Smooth muscle cell (in vitro differentiated cells): ENCODE measurements around the gene NRP2. TPM values are rescaled to one million over a fixed set of nuclear protein-coding genes. Genes with fewer than 3 reads are reported as not detected.
A peak's percentile ranks its signal among the peaks of the same experiment; 100 is the strongest.

ENCODE experiments used
- DNase-seq: peaks from one replicate; lab custom pipeline; 2025; ENCODE audit not compliant: unreplicated experiment; lab: John Stamatoyannopoulos, UW
- H2AFZ ChIP-seq: fragments of 200-600 bp; sonication (generic); 2 replicates; pipeline ENCODE4 v1.6.0; 2016; ENCODE audit warnings: antibody characterized with exemption, low read depth, mild to moderate bottlenecking
- H3F3A ChIP-seq: fragments of 200-600 bp; sonication (generic); 2 replicates; pipeline ENCODE4 v1.6.0; 2017; ENCODE audit warnings: antibody characterized with exemption, low read depth
- H3K27ac ChIP-seq: fragments of 200-600 bp; sonication (generic); 2 replicates; pipeline ENCODE4 v1.5.1; 2016; ENCODE audit warnings: low read depth, mild to moderate bottlenecking
- H3K27me3 ChIP-seq: fragments of 200-600 bp; sonication (generic); 2 replicates; pipeline ENCODE4 v1.6.1; 2016; ENCODE audit warnings: low read depth, mild to moderate bottlenecking
- H3K36me3 ChIP-seq: fragments of 200-600 bp; sonication (generic); 2 replicates; pipeline ENCODE4 v1.5.1; 2016; ENCODE audit warnings: low read depth
- H3K4me1 ChIP-seq: fragments of 200-600 bp; sonication (generic); 2 replicates; pipeline ENCODE4 v1.5.1; 2016; ENCODE audit warnings: low read depth
- H3K4me2 ChIP-seq: fragments of 200-600 bp; sonication (generic); 2 replicates; pipeline ENCODE4 v1.6.0; 2016; ENCODE audit warnings: mild to moderate bottlenecking
- H3K4me3 ChIP-seq: fragments of 200-600 bp; sonication (generic); 2 replicates; pipeline ENCODE4 v1.5.1; 2016; ENCODE audit warnings: mild to moderate bottlenecking
- H3K79me2 ChIP-seq: fragments of 200-600 bp; sonication (generic); 2 replicates; pipeline ENCODE4 v1.6.0; 2016; ENCODE audit warnings: low read depth, mild to moderate bottlenecking
- H3K9ac ChIP-seq: fragments of 200-600 bp; sonication (generic); 2 replicates; pipeline ENCODE4 v1.6.0; 2016; ENCODE audit warnings: low read depth
- H3K9me3 ChIP-seq: fragments of 200-600 bp; sonication (generic); replicated peaks from 2 replicates; pipeline ENCODE4 v1.5.1; 2016; ENCODE audit warnings: low read depth
- H4K20me1 ChIP-seq: fragments of 200-600 bp; sonication (generic); 2 replicates; pipeline ENCODE4 v1.6.0; 2016; ENCODE audit warnings: low read depth
- WGBS: methylation state at CpG from one replicate; pipeline ENCODE4 v1.1.7; 2016; ENCODE audit warnings: low lambda C conversion rate; 5-methylcytosine and 5-hydroxymethylcytosine counted together
- polyA plus RNA-seq: library from polyadenylated mRNA; unstranded; fragments of >200 nt; fragmentation: Nextera tagmentation; extraction: Ambion mirVana; gene quantifications from 2 replicates; pipeline ENCODE4 v1.2.1, GENCODE V29; 2016
- total RNA-seq: library from RNA; depleted of rRNA; stranded (reverse); fragments of >200 nt; gene quantifications from 2 replicates; pipeline ENCODE4 v1.2.3, GENCODE V29; 2014
- TF ChIP-seq, protein P1 (sequence below): fragments of 200-600 bp; sonication (generic); IDR thresholded peaks from 2 replicates; pipeline ENCODE4 v1.5.1; 2017; ENCODE audit warnings: borderline replicate concordance, mild to moderate bottlenecking, antibody characterized with exemption; ENCODE audit not compliant: insufficient read depth, poor library complexity, severe bottlenecking

NRP2 gene
- total and polyA plus RNA-seq, 2 experiments from 2014 or later: 58.4 to 96.1 TPM

DNA sequence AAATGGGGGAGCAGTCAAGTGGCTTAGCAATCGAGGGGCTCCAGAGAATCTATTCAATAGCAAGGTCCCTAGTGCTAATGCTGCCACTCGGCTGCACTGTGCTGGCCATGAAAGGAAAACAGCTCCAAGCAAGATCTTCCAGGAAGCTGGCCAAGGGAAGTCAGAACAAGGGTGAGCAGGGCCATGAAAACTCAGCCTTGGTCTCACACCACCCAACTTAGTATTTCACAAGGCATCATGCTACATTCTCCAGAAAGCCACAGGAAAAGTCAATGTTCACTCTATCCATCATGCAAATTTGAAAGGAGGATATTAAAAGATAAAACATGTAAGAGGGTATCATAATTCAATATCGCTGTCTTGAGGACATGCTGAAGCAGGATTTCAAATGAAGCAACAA is 35.7 kb downstream of the NRP2 start:
- no peak overlapping the region for H3K4me2 ChIP-seq
- H3K4me3 ChIP-seq: no peak overlapping the region
- no peaks in the 10 kb centered on the region for H4K20me1 ChIP-seq
- H2AFZ ChIP-seq: no peak overlapping the region
- peak overlapping the region; percentile 89 for H3K27ac ChIP-seq
- H3K79me2 ChIP-seq: peaks cover under 1% of the 10 kb centered on the region
- no peak overlapping the region for H3K9ac ChIP-seq
- H3F3A ChIP-seq: peaks cover 25% of the 10 kb centered on the region
- H3K4me1 ChIP-seq: peaks cover 67% of the 10 kb centered on the region
- no peaks in the 10 kb centered on the region for H3K27me3 ChIP-seq
- TF ChIP-seq, protein P1, sequence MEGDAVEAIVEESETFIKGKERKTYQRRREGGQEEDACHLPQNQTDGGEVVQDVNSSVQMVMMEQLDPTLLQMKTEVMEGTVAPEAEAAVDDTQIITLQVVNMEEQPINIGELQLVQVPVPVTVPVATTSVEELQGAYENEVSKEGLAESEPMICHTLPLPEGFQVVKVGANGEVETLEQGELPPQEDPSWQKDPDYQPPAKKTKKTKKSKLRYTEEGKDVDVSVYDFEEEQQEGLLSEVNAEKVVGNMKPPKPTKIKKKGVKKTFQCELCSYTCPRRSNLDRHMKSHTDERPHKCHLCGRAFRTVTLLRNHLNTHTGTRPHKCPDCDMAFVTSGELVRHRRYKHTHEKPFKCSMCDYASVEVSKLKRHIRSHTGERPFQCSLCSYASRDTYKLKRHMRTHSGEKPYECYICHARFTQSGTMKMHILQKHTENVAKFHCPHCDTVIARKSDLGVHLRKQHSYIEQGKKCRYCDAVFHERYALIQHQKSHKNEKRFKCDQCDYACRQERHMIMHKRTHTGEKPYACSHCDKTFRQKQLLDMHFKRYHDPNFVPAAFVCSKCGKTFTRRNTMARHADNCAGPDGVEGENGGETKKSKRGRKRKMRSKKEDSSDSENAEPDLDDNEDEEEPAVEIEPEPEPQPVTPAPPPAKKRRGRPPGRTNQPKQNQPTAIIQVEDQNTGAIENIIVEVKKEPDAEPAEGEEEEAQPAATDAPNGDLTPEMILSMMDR: no peak
- H3K36me3 ChIP-seq: no peaks in the 10 kb centered on the region
- H3K9me3 ChIP-seq: no peaks in the 10 kb centered on the region
- 97% methylated on average over 3 of the region's 3 CpGs for WGBS
- no peak for DNase-seq

- peaks cover 20% of the 10 kb centered on the region for H3F3A ChIP-seq
- peaks cover 50% of the 10 kb centered on the region for H3K4me1 ChIP-seq
- no peak overlapping the region for H3K4me3 ChIP-seq
- TF ChIP-seq, protein P1: no peak
- H3K9me3 ChIP-seq: no peaks in the 10 kb centered on the region
- H2AFZ ChIP-seq: no peak overlapping the region
- peak overlapping the region; percentile 72 for H3K4me2 ChIP-seq
- peaks cover 3% of the 10 kb centered on the region for H3K79me2 ChIP-seq
- peak overlapping the region; percentile 89 for H3K27ac ChIP-seq
- no peaks in the 10 kb centered on the region for H3K27me3 ChIP-seq
- no peak for DNase-seq
- H3K36me3 ChIP-seq: peaks cover 4% of the 10 kb centered on the region
- H4K20me1 ChIP-seq: no peaks in the 10 kb centered on the region
- H3K9ac ChIP-seq: peak overlapping the region; percentile 63
- WGBS: 43% methylated on average over 4 of the region's 4 CpGs
Measured at GRCh38 chr2:205719847-205720246, 37.5 kb downstream of the NRP2 start.

GRCh38 chr2:205720451-205720902 is 38.2 kb downstream of the NRP2 start:
- H3K36me3 ChIP-seq: peaks cover 4% of the 10 kb centered on the region

More at GRCh38 chr2:205720451-205720902, 38.2 kb downstream of the NRP2 start:
- Histone ChIP-seq H3K4me3 (no peak overlapping the region), H3K79me2 (peaks cover 3% of the 10 kb centered on the region), H3K9me3 (no peaks in the 10 kb centered on the region), H3K9ac (no peak overlapping the region), H3K27me3 (no peaks in the 10 kb centered on the region), H3F3A (peaks cover 20% of the 10 kb centered on the region), H3K4me1 (peaks cover 47% of the 10 kb centered on the region), H3K27ac (peak overlapping the region; percentile 89), H4K20me1 (no peaks in the 10 kb centered on the region), H2AFZ (no peak overlapping the region), H3K4me2 (peak overlapping the region; percentile 72)
- TF ChIP-seq, protein P1: no peak
- WGBS: 49% methylated on average over 7 of the region's 7 CpGs
- no peak for DNase-seq
